ENCODE data around the gene PML.

DNA sequence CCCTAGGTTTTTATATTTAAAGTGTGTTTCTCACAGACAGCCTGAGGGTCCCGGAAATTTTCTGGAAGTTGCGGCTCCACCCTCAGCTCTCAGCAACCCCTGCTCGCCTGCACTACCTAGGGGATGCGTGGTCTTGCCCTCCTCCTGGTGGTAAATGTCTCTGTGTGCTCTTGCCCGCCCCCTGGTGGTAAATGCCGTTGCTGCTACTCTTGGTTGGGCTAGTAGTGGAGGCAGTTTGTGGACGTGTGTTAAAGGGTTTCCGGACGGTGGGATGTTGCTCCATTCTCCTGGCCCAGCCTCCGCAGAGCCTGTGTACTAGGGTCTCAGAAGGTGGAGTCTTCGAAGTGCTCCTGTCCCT, 29.8 kb upstream of the PML start:
- TF ChIP-seq, protein P1, sequence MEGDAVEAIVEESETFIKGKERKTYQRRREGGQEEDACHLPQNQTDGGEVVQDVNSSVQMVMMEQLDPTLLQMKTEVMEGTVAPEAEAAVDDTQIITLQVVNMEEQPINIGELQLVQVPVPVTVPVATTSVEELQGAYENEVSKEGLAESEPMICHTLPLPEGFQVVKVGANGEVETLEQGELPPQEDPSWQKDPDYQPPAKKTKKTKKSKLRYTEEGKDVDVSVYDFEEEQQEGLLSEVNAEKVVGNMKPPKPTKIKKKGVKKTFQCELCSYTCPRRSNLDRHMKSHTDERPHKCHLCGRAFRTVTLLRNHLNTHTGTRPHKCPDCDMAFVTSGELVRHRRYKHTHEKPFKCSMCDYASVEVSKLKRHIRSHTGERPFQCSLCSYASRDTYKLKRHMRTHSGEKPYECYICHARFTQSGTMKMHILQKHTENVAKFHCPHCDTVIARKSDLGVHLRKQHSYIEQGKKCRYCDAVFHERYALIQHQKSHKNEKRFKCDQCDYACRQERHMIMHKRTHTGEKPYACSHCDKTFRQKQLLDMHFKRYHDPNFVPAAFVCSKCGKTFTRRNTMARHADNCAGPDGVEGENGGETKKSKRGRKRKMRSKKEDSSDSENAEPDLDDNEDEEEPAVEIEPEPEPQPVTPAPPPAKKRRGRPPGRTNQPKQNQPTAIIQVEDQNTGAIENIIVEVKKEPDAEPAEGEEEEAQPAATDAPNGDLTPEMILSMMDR (IDR thresholded peaks at IDR 0.05 in 8 of 11, conservative IDR thresholded peaks at IDR 0.05 in 3 of 11): peak; percentile 90 to 98 (median 96)
- TF ChIP-seq POLR2A (IDR thresholded peaks at IDR 0.05): no peak
